GM12874 (cell line): Measurements from ENCODE around the gene MAPKAPK2.

ENCODE experiments used
- CTCF ChIP-seq: IDR thresholded peaks from 2 replicates; pipeline ENCODE4 v1.5.1; 2011; ENCODE audit warnings: low read depth, mild to moderate bottlenecking, control low read depth, low read length, moderate library complexity; ENCODE audit not compliant: insufficient read depth

MAPKAPK2 gene

GRCh38 chr1:206647224-206647623 lies 37.5 kb upstream of the MAPKAPK2 start:
- no peak for TF ChIP-seq CTCF

- TF ChIP-seq CTCF = no peak
These were observed 35.3 kb upstream of the MAPKAPK2 start for GRCh38 chr1:206649261-206649921.

- no peak for TF ChIP-seq CTCF
These were observed 33.7 kb upstream of the MAPKAPK2 start for GRCh38 chr1:206651014-206651413.

- TF ChIP-seq CTCF = no peak
These were observed 32.5 kb upstream of the MAPKAPK2 start for GRCh38 chr1:206651958-206652890.

GRCh38 chr1:206653715-206654459 lies 30.8 kb upstream of the MAPKAPK2 start:
- no peak for TF ChIP-seq CTCF

- no peak for TF ChIP-seq CTCF
These were observed 29.9 kb upstream of the MAPKAPK2 start for GRCh38 chr1:206654828-206655227.

- TF ChIP-seq CTCF = no peak
These were observed 29.2 kb upstream of the MAPKAPK2 start for GRCh38 chr1:206655471-206655882.
